ENCODE measurements around the gene GPS2.

The GPS2 gene

GRCh38 chr17:7322520-7323194 lies 7.5 kb upstream of the GPS2 start:
- H3K9me3 ChIP-seq, result no peaks in the 10 kb centered on the region
- H3K4me3 ChIP-seq (ENCODE audit: low read depth in 1 of 2, low read length in 1 of 2), result no peak overlapping the region
- H3K36me3 ChIP-seq, result peaks cover 64% of the 10 kb centered on the region
- peaks cover 0 to 4% of the 10 kb centered on the region in 2 experiments for H3K4me1 ChIP-seq (ENCODE audit: control insufficient read depth in 1 of 2, insufficient read depth in 1 of 2, low read depth in 1 of 2, low read length in 1 of 2)
- H3K27ac ChIP-seq, result no peak overlapping the region
- H3K27me3 ChIP-seq, result no peaks in the 10 kb centered on the region
- TF ChIP-seq, protein P1, sequence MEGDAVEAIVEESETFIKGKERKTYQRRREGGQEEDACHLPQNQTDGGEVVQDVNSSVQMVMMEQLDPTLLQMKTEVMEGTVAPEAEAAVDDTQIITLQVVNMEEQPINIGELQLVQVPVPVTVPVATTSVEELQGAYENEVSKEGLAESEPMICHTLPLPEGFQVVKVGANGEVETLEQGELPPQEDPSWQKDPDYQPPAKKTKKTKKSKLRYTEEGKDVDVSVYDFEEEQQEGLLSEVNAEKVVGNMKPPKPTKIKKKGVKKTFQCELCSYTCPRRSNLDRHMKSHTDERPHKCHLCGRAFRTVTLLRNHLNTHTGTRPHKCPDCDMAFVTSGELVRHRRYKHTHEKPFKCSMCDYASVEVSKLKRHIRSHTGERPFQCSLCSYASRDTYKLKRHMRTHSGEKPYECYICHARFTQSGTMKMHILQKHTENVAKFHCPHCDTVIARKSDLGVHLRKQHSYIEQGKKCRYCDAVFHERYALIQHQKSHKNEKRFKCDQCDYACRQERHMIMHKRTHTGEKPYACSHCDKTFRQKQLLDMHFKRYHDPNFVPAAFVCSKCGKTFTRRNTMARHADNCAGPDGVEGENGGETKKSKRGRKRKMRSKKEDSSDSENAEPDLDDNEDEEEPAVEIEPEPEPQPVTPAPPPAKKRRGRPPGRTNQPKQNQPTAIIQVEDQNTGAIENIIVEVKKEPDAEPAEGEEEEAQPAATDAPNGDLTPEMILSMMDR (IDR thresholded peaks at IDR 0.05), result no peak

- Histone ChIP-seq H3K27me3 (no peaks in the 10 kb centered on the region), H3K4me3 (ENCODE audit: low read depth in 1 of 2, low read length in 1 of 2) (no peak overlapping the region), H3K4me1 (ENCODE audit: control insufficient read depth in 1 of 2, insufficient read depth in 1 of 2, low read depth in 1 of 2, low read length in 1 of 2) (peaks cover 0 to 4% of the 10 kb centered on the region in 2 experiments), H3K9me3 (no peaks in the 10 kb centered on the region), H3K36me3 (peaks cover 71% of the 10 kb centered on the region), H3K27ac (no peak overlapping the region)
- TF ChIP-seq, protein P1 (IDR thresholded peaks at IDR 0.05), result no peak
Measured at GRCh38 chr17:7321466-7321865, 6.3 kb upstream of the GPS2 start.

DNA sequence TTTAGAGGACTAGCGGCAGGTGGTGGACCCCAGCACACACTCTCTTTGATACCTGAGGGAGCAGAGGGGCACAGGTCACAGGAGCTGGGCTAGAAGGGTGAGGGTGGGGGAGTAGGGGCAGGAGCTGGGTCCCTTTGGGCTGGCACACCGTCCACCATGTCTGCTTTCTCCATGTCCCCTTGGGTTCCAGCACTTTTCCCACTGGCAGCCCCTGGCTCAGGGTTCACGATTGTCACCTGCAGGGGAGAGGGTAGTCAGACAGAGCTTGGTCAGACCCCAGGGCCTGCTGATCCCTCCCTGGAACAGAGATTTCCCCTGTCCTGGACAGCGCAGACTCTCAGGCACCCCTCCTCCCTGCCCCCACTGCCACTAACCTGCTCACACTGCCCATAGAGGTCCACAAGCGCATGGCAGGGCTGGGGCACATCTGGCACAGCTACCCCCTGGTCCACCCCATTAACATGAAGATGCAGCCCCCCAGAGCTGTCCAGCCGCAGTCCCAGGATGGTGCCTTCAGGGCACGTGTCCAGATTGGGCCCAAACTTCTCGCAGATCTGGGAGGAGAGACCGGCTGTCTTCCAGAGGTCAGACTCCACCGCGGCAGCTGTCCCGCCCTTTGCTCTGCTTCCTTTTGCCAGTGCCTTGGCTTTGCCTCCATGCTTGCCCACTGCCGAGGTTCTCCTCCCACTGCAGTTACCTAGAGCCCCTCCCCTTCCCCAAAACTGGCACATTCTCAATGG lies 3.1 kb upstream of the GPS2 start:
- Histone ChIP-seq H3K27ac (no peak overlapping the region), H3K4me1 (ENCODE audit: control insufficient read depth in 1 of 2, insufficient read depth in 1 of 2, low read depth in 1 of 2, low read length in 1 of 2) (peaks cover 21 to 24% of the 10 kb centered on the region in 2 experiments), H3K9me3 (no peaks in the 10 kb centered on the region), H3K27me3 (no peaks in the 10 kb centered on the region), H3K4me3 (ENCODE audit: low read depth in 1 of 2, low read length in 1 of 2) (no peak overlapping the region), H3K36me3 (peaks cover 65% of the 10 kb centered on the region)
- TF ChIP-seq, protein P1 (IDR thresholded peaks at IDR 0.05), result no peak

DNA sequence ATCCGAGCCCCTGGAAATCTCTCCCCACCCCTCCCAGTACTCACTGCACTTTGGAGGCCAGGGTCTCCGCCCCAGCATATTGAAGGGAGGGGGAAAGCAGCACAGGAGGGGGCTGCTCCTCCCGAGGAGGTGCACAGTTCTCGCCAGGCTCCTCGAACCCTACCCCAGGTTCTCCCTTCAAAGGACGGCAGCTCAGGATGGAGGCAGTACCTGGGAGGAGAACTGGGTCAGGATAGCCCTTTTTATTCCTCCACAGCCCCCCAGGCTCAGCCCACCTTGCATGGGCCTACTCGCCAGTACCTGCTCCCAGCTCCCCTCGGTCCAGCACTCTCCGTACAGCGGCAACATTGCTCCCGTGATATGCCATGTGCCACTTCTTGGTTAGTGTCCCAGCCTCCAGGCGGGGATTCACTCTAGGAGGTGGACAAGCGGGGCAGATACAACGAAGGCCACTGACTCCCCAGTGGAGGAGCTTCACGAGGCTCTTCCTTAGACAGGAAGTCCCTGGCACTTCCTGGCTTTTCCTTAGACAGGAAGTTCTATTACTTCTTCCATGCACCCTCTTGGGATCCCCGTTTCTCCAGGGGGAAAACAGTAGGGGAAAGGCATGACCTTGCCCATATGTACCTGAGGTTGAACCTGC lies 2.1 kb upstream of the GPS2 start:
- no peak overlapping the region for H3K4me3 ChIP-seq (ENCODE audit: low read depth in 1 of 2, low read length in 1 of 2)
- H3K4me1 ChIP-seq (ENCODE audit: control insufficient read depth in 1 of 2, insufficient read depth in 1 of 2, low read depth in 1 of 2, low read length in 1 of 2), result peaks cover 21 to 24% of the 10 kb centered on the region in 2 experiments
- H3K27me3 ChIP-seq, result no peaks in the 10 kb centered on the region
- H3K36me3 ChIP-seq, result peaks cover 65% of the 10 kb centered on the region
- H3K9me3 ChIP-seq, result no peaks in the 10 kb centered on the region
- TF ChIP-seq, protein P1 (IDR thresholded peaks at IDR 0.05), result no peak
- H3K27ac ChIP-seq, result peak overlapping the region; percentile 35

DNA sequence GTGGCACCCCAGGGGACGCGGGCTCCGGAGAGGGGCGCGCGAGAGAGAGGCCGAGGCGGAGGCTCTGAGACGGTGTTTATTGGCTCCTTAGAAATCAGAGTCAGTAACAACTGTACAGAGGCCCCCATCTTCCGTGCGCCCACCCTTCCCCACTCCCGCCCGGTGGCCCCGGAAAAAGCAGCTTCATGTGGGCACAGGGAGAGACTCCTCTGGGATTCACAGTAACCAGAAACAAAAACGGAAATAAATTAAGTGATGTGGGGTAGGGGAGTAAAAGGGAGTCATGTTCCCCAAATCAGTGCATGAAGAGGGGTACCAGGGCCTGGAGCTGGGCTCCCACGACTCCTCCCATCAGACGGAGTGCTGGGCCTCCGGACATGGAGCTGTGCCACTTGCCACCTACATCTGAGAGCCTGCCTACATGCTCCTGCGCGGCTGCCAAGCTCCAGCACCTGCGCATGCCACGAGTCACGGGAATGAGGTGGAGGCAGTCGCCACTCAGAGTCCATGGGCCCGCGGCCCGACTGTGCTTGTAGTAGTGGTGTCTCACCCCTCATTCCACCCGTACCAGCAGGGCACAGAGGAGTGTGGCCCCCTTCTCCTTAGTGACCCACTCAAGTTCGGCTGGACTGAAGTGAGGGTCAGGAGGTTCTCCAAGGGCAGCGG lies 543 bp upstream of the GPS2 start:
- peak overlapping the region; percentile 99 for H3K27ac ChIP-seq
- H3K9me3 ChIP-seq, result no peaks in the 10 kb centered on the region
- TF ChIP-seq, protein P1 (IDR thresholded peaks at IDR 0.05), result peak; percentile 4
- H3K4me3 ChIP-seq (ENCODE audit: low read depth in 1 of 2, low read length in 1 of 2), result peak overlapping the region; percentile 73 to 86
- H3K27me3 ChIP-seq, result no peaks in the 10 kb centered on the region
- H3K36me3 ChIP-seq, result peaks cover 64% of the 10 kb centered on the region
- peaks cover 21 to 24% of the 10 kb centered on the region in 2 experiments for H3K4me1 ChIP-seq (ENCODE audit: control insufficient read depth in 1 of 2, insufficient read depth in 1 of 2, low read depth in 1 of 2, low read length in 1 of 2)

Measured in neutrophil (primary cell).